ENCODE results near the gene DRC3.

GRCh38 chr17:17937958-17938357 lies 34.7 kb upstream of the DRC3 start:
- TF ChIP-seq CTCF (IDR thresholded peaks at IDR 0.05) (no peak), POLR2A (IDR thresholded peaks at IDR 0.05) (no peak), POLR2AphosphoS5 (IDR thresholded peaks at IDR 0.05) (no peak)

Measured in gastroesophageal sphincter (tissue), 3 donors.